ENCODE measurements around the gene RBP4.

RBP4 gene

GRCh38 chr10:93601146-93601773 lies at the start of gene RBP4:
Gene RBP4 (minus strand): TSS chr10:93601235. CDS start chr10:93601028, 207 bp downstream.
- DNase-seq: no peak

GRCh38 chr10:93639791-93640190 lies 38.8 kb upstream of the RBP4 start:
- DNase-seq: no peak

GRCh38 chr10:93630625-93631557 lies 29.9 kb upstream of the RBP4 start:
- no peak for DNase-seq

- DNase-seq: no peak
Measured at GRCh38 chr10:93629647-93630305, 28.7 kb upstream of the RBP4 start.

GRCh38 chr10:93628858-93629257 lies 27.8 kb upstream of the RBP4 start:
- DNase-seq: no peak

- no peak for DNase-seq
Measured at GRCh38 chr10:93622942-93623341, 21.9 kb upstream of the RBP4 start.

- DNase-seq: no peak
Measured at GRCh38 chr10:93620925-93621324, 19.9 kb upstream of the RBP4 start.

- no peak for DNase-seq
Measured at GRCh38 chr10:93615576-93616235, 14.7 kb upstream of the RBP4 start.

- no peak for DNase-seq
Measured at GRCh38 chr10:93614101-93614825, 13.2 kb upstream of the RBP4 start.

- DNase-seq: no peak
Measured at GRCh38 chr10:93613126-93613525, 12.1 kb upstream of the RBP4 start.

GRCh38 chr10:93612311-93612710 lies 11.3 kb upstream of the RBP4 start, which contains the start of gene PDE6C:
Gene PDE6C (plus strand): TSS chr10:93612537. CDS start chr10:93612726, 189 bp downstream.
- no peak for DNase-seq

- DNase-seq: no peak
Measured at GRCh38 chr10:93608421-93608820, 7.4 kb upstream of the RBP4 start.

- no peak for DNase-seq
Measured at GRCh38 chr10:93604146-93604545, 3.1 kb upstream of the RBP4 start.

GRCh38 chr10:93603023-93603422 lies 2.0 kb upstream of the RBP4 start:
- DNase-seq: no peak

GRCh38 chr10:93601774-93602162 lies 733 bp upstream of the RBP4 start:
- DNase-seq: no peak

GRCh38 chr10:93600446-93601145 lies 439 bp downstream of the RBP4 start:
- DNase-seq: no peak

- DNase-seq: no peak
Measured at GRCh38 chr10:93599778-93600177, 1.3 kb downstream of the RBP4 start.

GRCh38 chr10:93599335-93599734 lies 1.7 kb downstream of the RBP4 start:
- no peak for DNase-seq

GRCh38 chr10:93598157-93598556 lies 2.9 kb downstream of the RBP4 start:
- DNase-seq: no peak

GRCh38 chr10:93597075-93597599 lies 3.9 kb downstream of the RBP4 start:
- no peak for DNase-seq

- no peak for DNase-seq
Measured at GRCh38 chr10:93596539-93596938, 4.5 kb downstream of the RBP4 start.
